GM12875 (cell line): Measurements from ENCODE around the gene SPATA46.

Experiments used
- H3K4me3 ChIP-seq: one replicate; pipeline ENCODE4 v1.5.1; 2011; ENCODE audit warnings: low read depth, low read length, control low read depth
- TF ChIP-seq, protein P1 (sequence below): IDR thresholded peaks from 2 replicates; pipeline ENCODE4 v1.5.1; 2011; ENCODE audit warnings: low read depth, mild to moderate bottlenecking, control low read depth, inconsistent platforms, low read length, moderate library complexity, borderline replicate concordance; ENCODE audit not compliant: insufficient read depth

The SPATA46 gene

DNA sequence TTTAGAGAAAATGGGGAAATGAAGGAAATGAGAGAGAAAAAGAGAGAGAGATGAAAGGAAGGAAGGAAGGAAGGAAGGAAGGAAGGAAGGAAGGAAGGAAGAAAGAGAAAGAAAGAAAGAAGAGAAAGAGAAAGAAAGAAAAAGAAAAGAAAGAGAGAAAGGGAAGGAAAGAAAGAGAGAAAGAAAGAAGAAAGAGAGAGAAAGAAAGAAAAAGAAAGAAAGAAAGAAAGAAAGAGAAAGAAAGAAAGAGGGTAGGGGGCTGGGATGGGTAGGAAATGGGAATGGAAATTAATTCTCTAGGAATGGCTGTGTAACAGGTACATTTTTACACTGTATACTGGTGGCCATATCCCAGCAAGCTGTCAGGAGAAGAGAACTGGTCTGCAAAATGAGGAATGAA, 39.6 kb upstream of the SPATA46 start:
- TF ChIP-seq, protein P1, sequence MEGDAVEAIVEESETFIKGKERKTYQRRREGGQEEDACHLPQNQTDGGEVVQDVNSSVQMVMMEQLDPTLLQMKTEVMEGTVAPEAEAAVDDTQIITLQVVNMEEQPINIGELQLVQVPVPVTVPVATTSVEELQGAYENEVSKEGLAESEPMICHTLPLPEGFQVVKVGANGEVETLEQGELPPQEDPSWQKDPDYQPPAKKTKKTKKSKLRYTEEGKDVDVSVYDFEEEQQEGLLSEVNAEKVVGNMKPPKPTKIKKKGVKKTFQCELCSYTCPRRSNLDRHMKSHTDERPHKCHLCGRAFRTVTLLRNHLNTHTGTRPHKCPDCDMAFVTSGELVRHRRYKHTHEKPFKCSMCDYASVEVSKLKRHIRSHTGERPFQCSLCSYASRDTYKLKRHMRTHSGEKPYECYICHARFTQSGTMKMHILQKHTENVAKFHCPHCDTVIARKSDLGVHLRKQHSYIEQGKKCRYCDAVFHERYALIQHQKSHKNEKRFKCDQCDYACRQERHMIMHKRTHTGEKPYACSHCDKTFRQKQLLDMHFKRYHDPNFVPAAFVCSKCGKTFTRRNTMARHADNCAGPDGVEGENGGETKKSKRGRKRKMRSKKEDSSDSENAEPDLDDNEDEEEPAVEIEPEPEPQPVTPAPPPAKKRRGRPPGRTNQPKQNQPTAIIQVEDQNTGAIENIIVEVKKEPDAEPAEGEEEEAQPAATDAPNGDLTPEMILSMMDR, result no peak
- no peak overlapping the region for H3K4me3 ChIP-seq

DNA sequence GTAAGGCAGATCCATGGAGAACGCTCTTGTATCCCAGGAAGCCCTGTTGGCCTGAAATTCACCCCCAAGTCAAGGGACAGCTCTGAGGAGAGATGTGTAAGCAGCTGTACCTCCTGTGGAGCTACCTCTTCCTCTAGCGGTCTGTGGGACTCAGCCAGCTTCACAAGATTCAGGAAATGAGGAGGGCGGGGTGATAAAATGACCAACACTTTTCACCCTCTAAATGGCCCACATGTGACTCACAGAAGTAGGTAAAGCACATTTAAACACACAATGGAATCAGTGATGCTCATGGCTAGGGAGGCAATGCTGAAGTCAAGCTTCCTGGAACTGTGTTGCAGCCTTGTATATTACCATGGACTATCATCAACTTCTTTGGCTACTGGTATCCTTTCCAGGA, 35.3 kb upstream of the SPATA46 start, which contains the start of gene SH2D1B:
Gene SH2D1B, minus strand, starts transcription at position 135 of the 400 bp plus-strand sequence. Its CDS starts 120 bp downstream, at position 15.
- H3K4me3 ChIP-seq, result no peak within 1 kb of the TSS
- TF ChIP-seq, protein P1, result no peak

DNA sequence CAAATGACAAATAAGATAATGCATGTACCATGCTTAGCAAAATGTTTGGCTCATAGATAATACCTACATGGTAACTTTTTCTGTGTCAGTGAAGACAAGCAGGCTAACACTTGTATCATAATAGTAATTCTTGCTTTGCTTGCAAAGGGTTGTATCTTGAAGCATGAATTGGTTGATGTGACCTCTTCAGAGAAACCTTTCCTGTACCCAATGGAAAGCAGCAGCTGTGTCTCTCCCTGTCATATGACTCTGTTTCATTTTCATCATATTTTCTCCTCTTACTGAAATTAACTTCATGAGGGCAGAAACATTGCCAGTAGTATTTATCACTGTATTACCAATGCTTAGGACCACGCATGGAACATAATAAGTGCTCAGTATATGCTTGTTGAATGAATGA, 30.9 kb upstream of the SPATA46 start:
- TF ChIP-seq, protein P1, result no peak

DNA sequence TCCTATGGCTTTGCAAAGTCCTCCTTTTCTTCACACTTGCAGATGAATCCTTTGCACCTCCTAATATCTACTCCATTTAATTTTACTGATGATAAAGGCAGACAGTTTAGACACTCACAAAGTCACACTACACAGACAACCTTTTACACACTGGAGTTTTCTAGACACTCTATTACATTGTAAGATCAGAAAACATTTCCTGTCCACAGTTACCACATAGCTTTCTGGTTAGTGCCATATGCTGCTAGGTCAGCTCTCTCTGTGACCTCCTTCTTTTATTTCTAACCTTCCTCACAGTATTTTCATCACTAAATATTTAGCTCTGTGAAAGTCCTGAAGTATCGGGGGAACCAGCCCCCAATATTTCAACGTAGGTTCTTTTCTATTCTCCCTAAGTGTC, 30.2 kb upstream of the SPATA46 start:
- TF ChIP-seq, protein P1, result no peak
- no peak overlapping the region for H3K4me3 ChIP-seq

More for the DNA sequence above, 30.9 kb upstream of the SPATA46 start:
- H3K4me3 ChIP-seq, result no peak overlapping the region

DNA sequence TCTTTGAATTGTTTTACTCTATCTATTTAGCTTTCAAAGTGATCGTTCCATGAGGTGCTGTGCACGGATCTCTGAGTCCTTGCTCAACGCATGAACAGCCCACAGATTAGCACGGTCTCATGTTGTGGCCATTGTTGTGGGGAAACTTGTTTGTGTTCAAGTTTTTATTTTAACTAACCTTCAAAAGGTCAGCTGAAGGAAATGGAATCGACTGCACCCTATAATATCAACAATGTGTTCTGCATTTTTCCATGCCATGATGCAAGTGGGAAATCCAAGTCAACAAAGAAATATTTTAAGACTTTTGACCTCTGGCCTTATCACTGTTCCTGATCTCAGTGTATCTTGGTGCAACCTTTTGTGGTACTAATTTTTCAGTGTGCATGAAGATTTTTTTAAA, 29.1 kb upstream of the SPATA46 start:
- H3K4me3 ChIP-seq, result no peak overlapping the region
- TF ChIP-seq, protein P1, result no peak

DNA sequence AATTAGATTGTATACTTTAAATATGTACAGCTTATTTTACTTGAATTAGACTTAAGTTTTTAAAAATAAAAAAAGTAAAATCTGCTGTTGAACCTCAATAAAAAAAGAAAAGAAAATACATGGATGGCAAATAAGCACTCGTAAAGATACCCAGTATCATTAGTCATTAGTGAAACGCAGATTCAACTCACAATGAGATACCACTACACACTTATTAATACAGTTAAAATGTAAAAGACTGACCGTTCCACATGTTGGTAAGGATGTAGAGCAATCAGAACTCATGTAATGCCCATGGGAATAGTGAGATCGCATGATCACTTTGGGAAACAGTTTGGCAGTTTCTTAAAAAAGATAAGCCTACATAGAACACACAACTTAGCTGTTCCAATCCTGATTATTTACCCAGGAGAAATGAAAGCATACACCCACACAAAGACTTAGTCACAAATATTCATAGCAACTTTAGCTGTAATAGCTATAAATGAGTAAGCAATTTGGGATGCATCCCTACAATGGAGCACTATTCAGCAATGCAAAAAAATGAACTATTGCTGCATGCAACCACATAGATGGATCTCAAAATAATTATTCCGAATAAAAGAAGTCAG, 28.0 kb upstream of the SPATA46 start:
- H3K4me3 ChIP-seq, result no peak overlapping the region
- TF ChIP-seq, protein P1, result no peak

DNA sequence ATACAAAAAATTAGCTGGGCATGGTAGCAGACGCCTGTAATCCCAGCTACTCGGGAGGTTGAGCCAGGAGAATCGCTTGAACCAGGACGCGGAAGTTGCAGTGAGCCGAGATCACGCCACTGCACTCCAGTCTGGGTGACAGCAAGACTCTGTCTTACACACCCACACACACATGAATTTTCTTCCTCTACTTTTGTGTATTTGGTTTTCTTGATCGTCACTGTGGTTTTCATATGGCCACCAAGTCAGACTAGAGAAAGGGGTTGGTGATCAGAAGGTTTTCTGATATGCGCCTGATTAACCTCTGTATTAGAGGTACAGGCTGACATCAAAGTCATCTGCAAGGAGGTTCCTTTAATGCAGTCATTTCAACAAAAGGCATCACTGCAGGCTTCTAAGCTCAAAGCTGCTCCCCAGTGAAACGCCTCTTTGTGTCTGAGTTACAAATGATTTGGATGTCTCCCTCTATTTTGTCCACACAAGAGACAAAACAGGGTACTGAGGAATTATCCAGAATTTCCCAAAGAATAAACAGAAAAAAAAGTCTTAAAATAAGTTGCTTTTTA, 24.2 kb upstream of the SPATA46 start:
- H3K4me3 ChIP-seq, result no peak overlapping the region
- TF ChIP-seq, protein P1, result no peak
